GM15510 (cell line): ENCODE data around the gene AHR.

Experiments used
- POLR2A ChIP-seq: IDR thresholded peaks from 3 replicates; pipeline ENCODE4 v1.6.1; 2011; ENCODE audit warnings: borderline replicate concordance; ENCODE audit not compliant: insufficient read length; ENCODE audit errors: extremely low read depth

Gene AHR

DNA sequence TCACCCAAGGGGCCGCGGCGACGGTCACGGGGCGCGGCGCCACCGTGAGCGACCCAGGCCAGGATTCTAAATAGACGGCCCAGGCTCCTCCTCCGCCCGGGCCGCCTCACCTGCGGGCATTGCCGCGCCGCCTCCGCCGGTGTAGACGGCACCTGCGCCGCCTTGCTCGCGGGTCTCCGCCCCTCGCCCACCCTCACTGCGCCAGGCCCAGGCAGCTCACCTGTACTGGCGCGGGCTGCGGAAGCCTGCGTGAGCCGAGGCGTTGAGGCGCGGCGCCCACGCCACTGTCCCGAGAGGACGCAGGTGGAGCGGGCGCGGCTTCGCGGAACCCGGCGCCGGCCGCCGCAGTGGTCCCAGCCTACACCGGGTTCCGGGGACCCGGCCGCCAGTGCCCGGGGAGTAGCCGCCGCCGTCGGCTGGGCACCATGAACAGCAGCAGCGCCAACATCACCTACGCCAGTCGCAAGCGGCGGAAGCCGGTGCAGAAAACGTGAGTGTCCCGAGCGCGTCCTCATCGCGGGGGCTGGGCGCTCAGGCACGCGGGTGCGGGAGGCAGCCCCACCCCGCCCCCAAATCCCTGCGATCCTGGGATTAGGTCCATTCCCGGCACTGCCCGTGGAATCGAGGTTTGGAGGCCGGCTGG, 509 bp downstream of the AHR start:
- TF ChIP-seq POLR2A = peak; percentile 33

DNA sequence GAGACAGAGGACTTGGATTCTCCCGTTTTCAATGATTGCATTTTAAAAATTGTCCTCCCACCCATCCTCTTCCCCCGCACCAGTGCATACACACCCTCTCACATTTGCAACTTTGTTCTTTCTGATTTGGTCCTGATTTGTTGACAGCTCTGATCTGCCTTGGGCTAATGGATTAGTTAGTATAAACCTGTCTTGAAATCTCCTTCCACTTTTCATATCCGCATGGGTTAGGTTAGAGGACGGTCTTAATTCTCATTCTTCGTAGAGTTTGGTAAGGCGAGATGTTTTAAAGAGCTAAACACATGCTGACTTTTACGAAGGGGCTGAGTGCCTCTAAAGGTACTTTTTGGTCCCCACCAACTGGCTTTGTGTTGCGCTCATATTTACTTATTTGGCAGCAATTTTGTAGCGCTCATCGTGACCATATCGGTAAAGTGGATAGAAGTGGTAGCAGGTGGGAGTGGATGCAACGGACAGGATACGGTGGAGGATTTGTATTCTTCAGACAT, 1.1 kb downstream of the AHR start:
- TF ChIP-seq POLR2A = peak; percentile 7

DNA sequence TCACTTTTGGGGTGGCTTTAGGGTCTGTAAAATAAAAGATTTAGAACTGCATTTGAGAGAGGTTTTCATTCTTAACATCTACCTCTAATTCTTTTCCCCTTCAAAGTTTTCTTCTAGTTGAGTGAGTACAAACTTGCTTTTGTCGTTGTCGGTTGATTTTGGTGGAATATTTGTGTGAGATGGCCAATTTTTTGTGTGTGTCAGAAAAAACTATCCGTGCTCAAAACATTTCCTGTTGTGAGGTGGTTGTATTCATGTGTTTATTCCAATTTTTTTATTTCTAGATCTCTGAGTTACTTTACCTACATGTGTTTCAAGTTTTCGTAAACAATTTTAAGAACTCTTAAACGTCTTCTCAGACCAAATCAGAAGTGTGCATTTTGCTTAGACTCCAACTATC, 1.6 kb downstream of the AHR start:
- no peak for TF ChIP-seq POLR2A

DNA sequence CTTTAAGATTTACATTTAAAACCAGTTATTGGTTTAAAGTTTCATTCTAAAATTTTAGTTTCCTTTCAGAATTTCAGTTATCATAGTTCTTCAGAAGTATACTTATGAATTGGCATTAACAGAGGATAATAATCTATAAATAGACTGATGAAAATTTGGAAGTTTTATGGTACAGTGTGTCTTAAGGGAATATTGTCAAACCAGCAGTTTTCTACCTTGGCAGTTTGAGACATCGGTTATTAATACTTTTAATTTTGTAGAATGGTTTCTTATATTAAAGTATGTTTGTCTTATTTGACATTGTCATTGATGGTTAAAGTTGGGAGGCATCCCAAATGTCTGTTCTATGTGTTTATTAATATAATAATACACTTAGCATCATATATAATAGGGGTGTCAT, 2.0 kb downstream of the AHR start:
- TF ChIP-seq POLR2A = no peak

DNA sequence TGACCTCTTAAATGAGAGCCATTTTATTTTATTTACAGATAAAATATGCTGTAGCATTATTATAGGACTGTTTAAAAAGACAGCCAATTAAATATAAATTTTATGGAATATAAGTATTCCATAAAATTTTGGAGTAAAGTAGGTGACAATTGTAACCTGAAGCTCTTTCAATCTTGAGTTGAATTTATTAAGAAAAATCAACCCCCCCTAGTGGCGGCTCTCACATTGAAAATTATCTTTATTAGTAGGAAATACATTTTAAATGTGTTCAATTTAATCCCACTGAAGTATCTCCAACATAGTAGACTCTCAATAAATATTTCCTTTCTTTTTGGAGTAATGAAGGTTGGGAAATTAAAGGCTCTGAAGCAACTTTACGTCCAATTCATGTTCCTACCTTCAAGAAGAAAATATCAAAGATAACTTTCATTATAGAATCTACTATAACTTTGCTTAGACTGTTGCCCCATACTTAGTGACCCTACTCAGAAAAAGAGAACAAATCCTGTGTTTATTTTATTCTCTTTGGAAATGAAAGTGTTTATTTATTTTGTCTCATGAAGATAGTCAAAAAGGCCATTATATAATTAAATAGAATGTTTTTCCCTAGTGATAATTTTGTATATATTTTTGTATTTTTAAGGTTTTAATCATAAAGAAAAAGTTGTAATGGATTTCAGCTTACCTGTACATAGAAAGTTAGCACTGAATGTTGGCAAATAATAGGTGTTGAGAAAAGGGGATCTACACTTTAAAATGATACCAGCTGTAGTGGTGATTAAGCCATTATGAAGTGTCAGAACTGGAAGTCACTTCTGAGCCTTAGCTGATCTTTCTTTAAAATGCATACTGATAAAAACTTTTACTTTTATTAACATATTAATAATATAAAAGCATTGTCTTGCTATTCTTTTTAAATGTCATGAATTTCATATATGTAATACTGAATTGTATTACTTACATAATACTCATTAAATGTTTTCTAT, 3.3 kb downstream of the AHR start:
- TF ChIP-seq POLR2A = no peak

DNA sequence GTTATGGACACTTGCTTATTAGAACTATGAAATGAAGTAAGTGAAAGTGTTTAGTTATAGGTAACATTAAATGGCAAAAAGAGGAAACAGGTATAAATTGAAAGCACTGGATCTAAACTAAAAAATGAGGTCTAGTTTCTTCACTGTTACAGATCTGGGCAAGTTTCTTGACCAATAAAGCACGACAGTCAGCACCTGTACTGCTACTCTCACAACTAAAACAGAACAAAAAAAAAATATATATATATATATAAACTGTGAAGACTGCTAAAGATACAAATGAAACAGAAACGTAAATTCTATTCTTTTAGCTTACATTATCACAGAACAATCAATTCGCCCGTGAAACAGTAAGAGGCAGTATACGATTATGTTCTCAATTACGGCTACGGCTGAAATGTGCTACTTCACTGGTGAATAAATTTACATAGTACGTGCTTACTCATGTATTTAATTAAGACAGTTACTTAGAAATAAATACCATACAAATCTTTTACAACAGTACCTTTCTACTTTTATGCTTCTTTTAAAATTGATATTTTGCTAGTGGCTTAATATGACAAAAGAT, 4.2 kb downstream of the AHR start:
- TF ChIP-seq POLR2A = no peak

DNA sequence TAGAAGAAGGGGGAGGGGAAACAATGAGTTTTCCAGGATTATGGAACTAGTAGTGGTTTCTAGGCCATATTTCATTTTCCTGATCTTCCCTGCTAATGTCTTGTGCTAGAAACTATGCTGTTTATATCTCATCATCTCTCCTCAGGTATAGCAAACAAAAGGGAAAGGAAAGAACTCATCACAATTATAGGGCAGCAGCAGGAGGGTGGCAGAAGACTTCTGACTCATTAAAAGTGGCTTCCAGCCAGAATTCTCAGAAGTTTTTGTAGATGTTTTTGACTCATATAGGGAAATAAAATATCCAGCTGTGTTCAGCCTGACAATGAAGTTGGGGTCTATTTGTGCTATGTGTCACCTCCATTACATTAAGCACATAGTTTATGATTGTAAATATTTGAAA, 6.5 kb downstream of the AHR start:
- TF ChIP-seq POLR2A = no peak

DNA sequence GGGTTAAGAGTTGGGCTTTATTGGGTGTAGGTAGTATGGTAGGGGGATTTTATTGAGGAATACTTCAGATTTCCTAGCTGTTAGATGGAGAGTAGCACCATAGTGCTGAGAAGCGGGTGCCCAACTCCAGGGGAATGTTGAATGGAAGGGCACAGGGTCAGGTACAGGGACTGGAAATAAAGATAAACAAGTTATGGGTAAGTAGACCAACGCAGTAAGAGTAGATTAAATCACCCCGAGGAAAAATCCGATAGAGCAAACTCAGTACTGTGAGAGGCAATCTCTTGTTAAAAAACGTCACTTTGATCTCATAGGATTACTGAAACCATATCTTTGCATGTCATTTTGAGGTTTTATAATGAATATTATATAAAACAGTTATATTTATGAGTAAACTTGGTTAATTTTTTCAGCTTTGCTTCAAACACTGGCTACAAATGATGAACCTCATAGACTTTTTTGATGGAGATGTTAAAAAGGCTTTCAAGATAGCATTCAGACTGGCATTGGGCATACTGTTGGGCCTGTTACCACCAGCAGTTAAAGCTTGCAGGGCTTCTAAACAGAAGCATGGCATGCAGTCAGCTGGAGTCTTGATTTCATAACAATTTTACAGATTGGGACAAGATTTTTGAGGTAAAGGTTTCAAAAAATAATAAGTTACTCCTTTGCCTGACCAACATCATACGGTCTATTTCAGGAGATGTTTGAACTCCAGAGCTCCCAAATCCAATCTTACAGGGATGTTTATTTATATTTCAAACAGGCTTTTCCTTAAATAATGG, 7.1 kb downstream of the AHR start:
- no peak for TF ChIP-seq POLR2A

DNA sequence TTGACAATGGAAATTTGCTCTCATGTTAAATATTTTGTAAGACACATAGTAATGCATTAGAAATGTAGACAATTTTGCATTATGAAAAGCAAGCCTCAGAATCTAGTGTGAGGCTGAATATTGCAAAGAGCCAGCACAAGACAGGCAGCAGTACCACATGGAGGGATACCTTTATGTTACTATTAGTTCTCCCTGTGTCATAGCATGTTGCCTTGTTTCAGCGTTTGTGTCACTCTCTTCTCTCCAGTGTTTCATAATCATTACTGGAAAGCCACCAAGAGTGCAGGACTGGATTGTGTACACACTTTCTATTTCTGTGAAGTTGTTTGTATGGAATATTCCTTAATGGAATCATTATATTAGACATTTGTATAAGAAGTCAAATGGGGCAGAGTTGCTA, 8.5 kb downstream of the AHR start:
- no peak for TF ChIP-seq POLR2A

DNA sequence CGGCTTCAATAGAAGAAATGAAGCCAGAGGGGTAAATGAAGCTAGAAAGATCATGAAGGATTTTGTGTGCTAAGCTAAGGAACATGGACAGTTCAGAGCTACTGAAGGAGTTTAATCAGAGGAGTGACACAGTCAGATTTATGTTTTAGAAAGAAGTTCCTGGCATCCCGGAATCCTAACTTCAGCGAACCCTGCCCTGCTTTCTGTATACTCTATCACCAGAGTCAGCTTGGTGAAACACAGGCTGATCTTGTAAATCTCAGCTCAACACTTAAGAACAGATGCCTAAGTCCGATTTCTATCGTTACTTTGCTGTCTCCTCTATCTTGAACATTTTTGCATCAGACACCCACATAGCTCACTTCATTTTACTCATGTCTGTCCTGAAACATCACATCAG, 9.1 kb downstream of the AHR start:
- no peak for TF ChIP-seq POLR2A

DNA sequence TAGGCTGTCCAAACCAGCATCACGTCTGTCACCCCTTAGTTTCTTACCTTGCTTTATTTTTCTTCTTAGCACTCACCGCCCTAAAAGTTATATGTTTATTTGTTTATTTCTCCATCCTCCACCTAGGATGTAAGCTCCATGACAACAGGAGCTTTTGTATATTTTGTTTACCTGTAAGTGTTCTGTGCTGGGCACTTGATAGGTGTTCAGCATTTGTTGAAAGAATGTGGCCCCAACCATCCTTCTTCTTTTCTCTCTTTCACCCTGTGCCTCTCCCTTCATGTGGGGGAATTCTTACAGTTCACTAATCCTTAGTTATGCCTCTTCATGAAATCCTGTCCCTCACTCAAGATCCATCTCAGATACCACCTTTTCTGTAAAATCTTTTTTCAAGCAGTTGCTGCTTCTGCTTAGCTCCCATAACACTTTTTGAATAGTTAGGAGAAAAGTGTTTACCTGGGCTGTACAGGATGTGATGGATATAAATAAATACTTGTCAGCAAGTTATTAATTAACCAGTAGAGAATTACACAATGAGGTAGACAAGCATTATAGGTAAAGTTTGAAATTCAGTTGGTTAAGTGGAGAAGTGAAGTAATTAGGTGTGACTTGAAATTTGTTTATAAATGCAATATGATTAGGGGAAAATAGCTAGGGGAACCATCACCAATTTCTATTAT, 9.7 kb downstream of the AHR start:
- TF ChIP-seq POLR2A = no peak

DNA sequence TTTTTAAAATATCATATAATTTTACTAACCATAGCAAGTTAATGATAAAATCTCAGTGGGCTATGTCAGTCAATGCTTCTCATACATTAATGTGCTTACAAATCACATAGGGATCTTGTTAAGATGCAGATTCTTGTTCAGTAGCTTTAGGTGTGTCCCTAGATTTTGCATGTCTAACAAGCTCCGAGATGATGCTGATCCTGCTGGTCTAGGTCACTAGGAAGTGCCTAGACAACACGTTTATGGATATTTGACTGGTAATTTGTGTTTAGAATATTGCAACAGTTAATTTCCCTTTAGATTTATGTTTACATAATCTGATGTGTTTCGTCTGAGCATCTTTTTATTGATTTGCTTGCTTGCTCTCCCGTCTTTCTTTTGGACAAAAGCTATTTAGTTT, 12.7 kb downstream of the AHR start:
- TF ChIP-seq POLR2A = no peak

DNA sequence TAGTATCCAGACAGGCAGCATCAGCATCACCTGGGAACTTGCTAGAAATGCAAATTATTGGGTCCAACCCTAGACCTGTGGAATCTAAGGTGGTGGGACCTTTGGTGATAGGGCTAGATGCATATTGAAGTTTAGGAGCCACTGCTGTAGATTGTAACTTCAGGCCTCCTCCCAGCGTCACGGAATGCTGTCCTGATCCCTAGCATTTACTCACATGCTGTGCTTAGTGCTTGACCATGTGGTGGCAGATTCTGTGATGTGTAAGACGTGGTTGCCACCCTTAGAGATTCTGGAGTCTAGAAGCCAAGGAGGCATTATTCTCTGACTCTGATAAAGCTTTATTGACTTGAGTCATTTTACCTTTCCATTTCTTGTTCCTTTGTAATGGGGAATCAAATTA, 13.5 kb downstream of the AHR start:
- no peak for TF ChIP-seq POLR2A

DNA sequence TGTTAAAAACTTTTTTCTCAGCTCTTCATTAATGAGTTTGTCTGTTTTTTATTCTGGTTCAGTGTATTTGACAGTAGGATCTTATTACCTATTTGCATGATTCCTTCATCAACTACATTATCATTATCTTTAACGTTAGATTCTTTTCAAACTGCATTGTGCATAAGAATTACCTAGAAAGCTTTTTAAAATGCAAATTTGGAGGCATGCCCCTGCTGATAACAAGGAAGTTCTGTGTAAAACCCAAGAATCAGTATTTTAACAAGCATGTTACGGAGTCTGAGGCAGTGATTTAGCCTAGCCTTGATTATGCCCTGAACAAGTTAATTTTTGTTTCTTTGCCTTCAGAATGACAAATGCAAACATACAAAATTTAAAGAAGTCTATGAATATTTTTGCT, 14.2 kb downstream of the AHR start:
- no peak for TF ChIP-seq POLR2A
